ENCODE measurements around the gene TCF7.

TCF7 gene

GRCh38 chr5:134175921-134176510 is 61.5 kb downstream of the TCF7 start:
- peak in 1 of 2 donors; percentile 8 for DNase-seq (ENCODE audit: extremely low read depth in 1 of 2, low read depth in 1 of 2)

GRCh38 chr5:134176511-134177368 is 62.3 kb downstream of the TCF7 start, which contains the start of gene SKP1:
TSS of gene SKP1 (minus strand) at chr5:134176950. CDS start at chr5:134174022, 2,928 bp downstream.
- DNase-seq (ENCODE audit: extremely low read depth in 1 of 2, low read depth in 1 of 2): peak; percentile 58 to 75

- DNase-seq (ENCODE audit: extremely low read depth in 1 of 2, low read depth in 1 of 2): no peak
These were observed 63.1 kb downstream of the TCF7 start for GRCh38 chr5:134177369-134178095.

GRCh38 chr5:134178096-134178419 is 63.6 kb downstream of the TCF7 start:
- no peak for DNase-seq (ENCODE audit: extremely low read depth in 1 of 2, low read depth in 1 of 2)

GRCh38 chr5:134183481-134183880 is 69.0 kb downstream of the TCF7 start:
- DNase-seq (ENCODE audit: extremely low read depth in 1 of 2, low read depth in 1 of 2): no peak

GRCh38 chr5:134184155-134185135 is 70.0 kb downstream of the TCF7 start:
- DNase-seq (ENCODE audit: extremely low read depth in 1 of 2, low read depth in 1 of 2): peak; percentile 25 to 56

GRCh38 chr5:134188092-134188491 is 73.6 kb downstream of the TCF7 start:
- no peak for DNase-seq (ENCODE audit: extremely low read depth in 1 of 2, low read depth in 1 of 2)

- no peak for DNase-seq (ENCODE audit: extremely low read depth in 1 of 2, low read depth in 1 of 2)
These were observed 74.5 kb downstream of the TCF7 start for GRCh38 chr5:134189031-134189430.

- no peak for DNase-seq (ENCODE audit: extremely low read depth in 1 of 2, low read depth in 1 of 2)
These were observed 81.2 kb downstream of the TCF7 start for GRCh38 chr5:134195666-134196065.

Measured in activated CD8-positive, alpha-beta memory T cell treated with anti-CD3 and anti-CD28 coated beads for 1 hour (primary cell).